ENCODE measurements around the gene SEC24B.

GRCh38 chr4:109433205-109434006, at the start of gene SEC24B:
- TF ChIP-seq EZH2 (IDR thresholded peaks at IDR 0.05; ENCODE audit: borderline replicate concordance, low read length) (no peak), CTCF (conservative IDR thresholded peaks at IDR 0.05 in 1 of 2, IDR thresholded peaks at IDR 0.05 in 1 of 2; ENCODE audit: extremely low read depth in 1 of 2, insufficient read depth in 1 of 2, low read depth in 1 of 2, low read length in 2 of 2) (peak; percentile 53 to 59)
